H1 (cell line): ENCODE results near the gene LIMA1. TPM values are rescaled to one million over a fixed set of nuclear protein-coding genes. Genes with fewer than 3 reads are reported as not detected.

Source experiments
- CTCF ChIA-PET: fragments of 300-600 bp; sonication (Branson Sonifier 250); formaldehyde crosslinking; loops from one replicate; lab custom pipeline; 2021; ENCODE audit not compliant: partially characterized antibody; lab: Charles Lee
- POLR2A ChIA-PET: fragments of 300-600 bp; sonication (Branson Sonifier 250); formaldehyde crosslinking; loops from one replicate; lab custom pipeline; 2021; ENCODE audit warnings: inconsistent platforms; ENCODE audit not compliant: partially characterized antibody; lab: Charles Lee
- DNase-seq, 2 experiments: peaks; one replicate each; pipeline versions ENCODE4 v3.0.0 to v3.0.0-alpha.2; 2010 to 2022; ENCODE audit warnings: low spot score in 2 of 2, low read depth in 1 of 2, mixed read lengths in 1 of 2
- FAIRE-seq: peaks from 2 replicates; lab custom pipeline; 2011; peaks lifted over from hg19 to GRCh38; lab: Jason Lieb, UNC
- H2AFZ ChIP-seq: 2 replicates; pipeline ENCODE4 v1.8.1; 2012; ENCODE audit warnings: low read length, inconsistent platforms
- H2AK5ac ChIP-seq: 2 replicates; pipeline ENCODE4 v1.6.1; 2013; ENCODE audit warnings: low read depth, low read length
- H2BK120ac ChIP-seq: replicated peaks from 2 replicates; pipeline ENCODE3; 2013; ENCODE audit warnings: low read depth, low read length, inconsistent platforms
- H2BK12ac ChIP-seq: 2 replicates; pipeline ENCODE4 v1.6.1; 2013; ENCODE audit warnings: low read depth, low read length
- H2BK15ac ChIP-seq: 2 replicates; pipeline ENCODE4 v1.6.1; 2013; ENCODE audit warnings: low read length
- H2BK20ac ChIP-seq: 2 replicates; pipeline ENCODE4 v1.6.1; 2013; ENCODE audit warnings: low read length
- H2BK5ac ChIP-seq: 2 replicates; pipeline ENCODE4 v1.6.1; 2013; ENCODE audit warnings: low read depth, low read length
- H3K14ac ChIP-seq: 2 replicates; pipeline ENCODE4 v1.6.1; 2013; ENCODE audit warnings: inconsistent platforms; ENCODE audit not compliant: insufficient read length
- H3K18ac ChIP-seq: 2 replicates; pipeline ENCODE4 v1.6.1; 2013; ENCODE audit warnings: low read length; ENCODE audit errors: extremely low read depth
- H3K23ac ChIP-seq: 2 replicates; pipeline ENCODE4 v1.6.1; 2013; ENCODE audit warnings: inconsistent platforms; ENCODE audit not compliant: insufficient read length
- H3K23me2 ChIP-seq: 2 replicates; pipeline ENCODE4 v1.6.1; 2013; ENCODE audit warnings: low read depth, low read length
- H3K27ac ChIP-seq: 2 replicates; pipeline ENCODE4 v1.6.1; 2011; ENCODE audit warnings: low read depth, low read length, inconsistent platforms
- H3K27me3 ChIP-seq, 4 experiments: replicated peaks in 1 of 4; 1 replicate in 1 of 4; 2 replicates in 3 of 4; pipeline versions ENCODE4 v1.6.1 to v1.8.1; 2011 to 2013; ENCODE audit warnings: low read length in 3 of 4, mild to moderate bottlenecking in 3 of 4, inconsistent platforms in 2 of 4, mixed read lengths in 2 of 4, moderate library complexity in 1 of 4; ENCODE audit not compliant: control insufficient read depth in 3 of 4, insufficient read depth in 3 of 4; ENCODE audit errors: extremely low read depth in 1 of 4
- H3K36me3 ChIP-seq, 4 experiments: 2 replicates each; pipeline versions ENCODE4 v1.6.1 to v1.8.1; 2011 to 2013; ENCODE audit warnings: mild to moderate bottlenecking in 4 of 4, low read length in 3 of 4, moderate library complexity in 2 of 4, control low read depth in 1 of 4, inconsistent platforms in 1 of 4; ENCODE audit not compliant: insufficient read depth in 4 of 4, control insufficient read depth in 2 of 4
- H3K4ac ChIP-seq: replicated peaks from 2 replicates; pipeline ENCODE3; 2013; ENCODE audit warnings: low read length, low read depth, mixed read lengths, inconsistent platforms; ENCODE audit not compliant: insufficient read length
- H3K4me1 ChIP-seq, 4 experiments: replicated peaks in 1 of 4; 1 replicate in 1 of 4; 2 replicates in 3 of 4; pipeline versions ENCODE4 v1.6.1 to v1.8.1; 2011 to 2013; ENCODE audit warnings: low read length in 3 of 4, inconsistent platforms in 2 of 4, mixed read lengths in 1 of 4; ENCODE audit not compliant: insufficient read depth in 4 of 4, control insufficient read depth in 3 of 4
- H3K4me2 ChIP-seq, 2 experiments: 2 replicates each; pipeline versions ENCODE4 v1.6.1 to v1.8.1; 2011 to 2013; ENCODE audit warnings: low read depth in 2 of 2, low read length in 2 of 2, control low read depth in 1 of 2, inconsistent platforms in 1 of 2, mild to moderate bottlenecking in 1 of 2; ENCODE audit not compliant: insufficient read depth in 1 of 2
- H3K4me3 ChIP-seq, 4 experiments: fragments of 200-600, 300-600 bp in 1 of 4; sonication (generic), shearing (Covaris generic), sonication (Bioruptor Twin) in 1 of 4; 2 replicates each; pipeline versions ENCODE4 v1.5.1 to v1.8.1; 2011 to 2016; ENCODE audit warnings: low read length in 4 of 4, low read depth in 3 of 4, control low read depth in 2 of 4, inconsistent platforms in 2 of 4, mild to moderate bottlenecking in 2 of 4, mixed read lengths in 1 of 4, moderate library complexity in 1 of 4; ENCODE audit not compliant: insufficient read depth in 2 of 4; ENCODE audit errors: extremely low read depth in 1 of 4
- H3K56ac ChIP-seq: replicated peaks from 2 replicates; pipeline ENCODE3; 2013; ENCODE audit warnings: low read depth, mild to moderate bottlenecking, mixed read lengths, low read length, inconsistent platforms; ENCODE audit not compliant: insufficient read length
- H3K79me1 ChIP-seq: 2 replicates; pipeline ENCODE4 v1.6.1; 2013; ENCODE audit warnings: low read depth, low read length, control low read depth
- H3K79me2 ChIP-seq, 2 experiments: 2 replicates each; pipeline versions ENCODE4 v1.6.1 to v1.8.1; 2012 to 2013; ENCODE audit warnings: low read length in 2 of 2, mild to moderate bottlenecking in 2 of 2, inconsistent platforms in 1 of 2; ENCODE audit not compliant: insufficient read depth in 2 of 2, control insufficient read depth in 1 of 2
- H3K9ac ChIP-seq, 4 experiments: replicated peaks in 1 of 4; 1 replicate in 1 of 4; 2 replicates in 3 of 4; pipeline versions ENCODE4 v1.6.1 to v1.8.1; 2011 to 2013; ENCODE audit warnings: low read depth in 3 of 4, low read length in 3 of 4, control low read depth in 2 of 4, mild to moderate bottlenecking in 2 of 4, moderate library complexity in 2 of 4, inconsistent platforms in 1 of 4; ENCODE audit errors: extremely low read depth in 1 of 4
- H3K9me3 ChIP-seq, 2 experiments: 2 replicates each; pipeline versions ENCODE4 v1.6.1 to v1.8.1; 2012 to 2013; ENCODE audit warnings: mild to moderate bottlenecking in 2 of 2, moderate library complexity in 2 of 2, control low read depth in 1 of 2, inconsistent platforms in 1 of 2, low read depth in 1 of 2, low read length in 1 of 2, mixed read lengths in 1 of 2; ENCODE audit not compliant: insufficient read depth in 2 of 2
- H4K20me1 ChIP-seq, 2 experiments: replicated peaks in 1 of 2; 2 replicates each; pipeline versions ENCODE3 to v1.8.1; 2011 to 2013; ENCODE audit warnings: inconsistent platforms in 2 of 2, low read length in 2 of 2, mild to moderate bottlenecking in 1 of 2; ENCODE audit not compliant: insufficient read depth in 2 of 2, control insufficient read depth in 1 of 2
- H4K5ac ChIP-seq: 2 replicates; pipeline ENCODE4 v1.6.1; 2013; ENCODE audit warnings: low read length, low read depth, mixed read lengths, inconsistent platforms; ENCODE audit not compliant: insufficient read length
- H4K8ac ChIP-seq: 2 replicates; pipeline ENCODE4 v1.8.0; 2013; ENCODE audit warnings: mild to moderate bottlenecking, moderate library complexity, low read length, inconsistent platforms; ENCODE audit not compliant: insufficient read depth; ENCODE audit errors: extremely low read depth
- H4K91ac ChIP-seq: replicated peaks from 2 replicates; pipeline ENCODE3; 2013; ENCODE audit warnings: low read length, mixed read lengths, inconsistent platforms; ENCODE audit not compliant: insufficient read length
- WGBS, 2 experiments: shearing (Covaris generic) in 1 of 2; methylation state at CpG; one replicate each; pipeline versions ENCODE4 v1.1.6 to v1.1.7; 2013 to 2015; ENCODE audit warnings: low lambda C conversion rate in 2 of 2, mixed read lengths in 2 of 2, inconsistent platforms in 1 of 2, low coverage in 1 of 2, missing lambda C conversion rate in 1 of 2; ENCODE audit not compliant: insufficient replicate concordance in 2 of 2, insufficient coverage in 1 of 2, insufficient read length in 1 of 2; ENCODE audit errors: extremely low coverage in 1 of 2, missing lambda C conversion rate in 1 of 2; 5-methylcytosine and 5-hydroxymethylcytosine counted together
- polyA plus RNA-seq, 7 experiments: library from polyadenylated mRNA; depleted of rRNA in 3 of 7; stranded (reverse) in 5 of 7; unstranded in 2 of 7; fragments of >200 nt in 5 of 7; fragments of 200-250 nt in 2 of 7; gene quantifications; 1 replicate in 5 of 7; 2 replicates in 1 of 7; 4 replicates in 1 of 7; pipeline versions ENCODE4 v1.2.1 to v1.2.3, GENCODE V29; 2011 to 2013; ENCODE audit warnings: missing spikeins in 2 of 7, mixed read lengths in 2 of 7
- total RNA-seq: library from RNA; stranded (reverse); fragmentation: NEBNext Ultra II Directional; extraction: Animal tissue kit (Norgen Biotek cat#: 25700); gene quantifications from 2 replicates; pipeline ENCODE4 v1.2.1, GENCODE V29; 2021

LIMA1 gene
- total and polyA plus RNA-seq, 2 of the 8 experiments (the other 6 are each of a cell fraction or from before 2014, with no cell fraction given), result 12.7 to 47.6 TPM

- no peak overlapping the region for H3K23ac ChIP-seq
- DNase-seq (no peak), FAIRE-seq (no peak)
- no peak overlapping the region for H3K4me3 ChIP-seq
- H2AFZ ChIP-seq, result no peak overlapping the region
- H4K5ac ChIP-seq, result no peak overlapping the region
- H3K27ac ChIP-seq, result no peak overlapping the region
- no peak overlapping the region for H2BK120ac ChIP-seq
- H2BK15ac ChIP-seq, result no peak overlapping the region
- no peak overlapping the region for H2BK20ac ChIP-seq
- no peaks in the 10 kb centered on the region for H3K9me3 ChIP-seq
- no peak overlapping the region for H3K18ac ChIP-seq
- H3K4ac ChIP-seq, result no peak overlapping the region
- H3K27me3 ChIP-seq, result no peaks in the 10 kb centered on the region
- no peak overlapping the region for H4K91ac ChIP-seq
- ChIA-PET POLR2A (interaction anchor here (1.3 kb wide), 1 partner anchor 16 kb away, joined by 3 read pairs; no protein-coding TSS in a partner anchor), CTCF (interaction anchor here (1.1 to 1.5 kb wide), 2 partner anchors 12 to 114 kb away, joined by 4 to 6 read pairs; no protein-coding TSS in a partner anchor)
- no peak overlapping the region for H3K56ac ChIP-seq
- H3K23me2 ChIP-seq, result no peaks in the 10 kb centered on the region
- no peak overlapping the region for H2AK5ac ChIP-seq
- no peak overlapping the region for H3K14ac ChIP-seq
- peaks cover 8 to 46% (median 20%) of the 10 kb centered on the region in 4 experiments for H3K36me3 ChIP-seq
- H3K9ac ChIP-seq, result no peak overlapping the region
- H2BK5ac ChIP-seq, result no peak overlapping the region
- 94% methylated on average over 2 of the region's 2 CpGs; no CpG with 5 or more reads in 1 of the 2 experiments for WGBS, 2 experiments
- no peak overlapping the region for H4K8ac ChIP-seq
- no peak overlapping the region for H3K4me2 ChIP-seq
- no peaks in the 10 kb centered on the region for H3K79me2 ChIP-seq
- H3K4me1 ChIP-seq, result peaks cover 0 to 1% (median 0%) of the 10 kb centered on the region in 4 experiments; a peak in 1 of 7 replicates
- H3K79me1 ChIP-seq, result no peaks in the 10 kb centered on the region; the same call in 1 of the 2 replicates
- H4K20me1 ChIP-seq, result no peaks in the 10 kb centered on the region
- no peak overlapping the region for H2BK12ac ChIP-seq
These were observed 82.6 kb downstream of the LIMA1 start for GRCh38 chr12:50200552-50201273.
